Tibial nerve (tissue), 4 donors: ENCODE results near the gene AIM2. TPM values are rescaled to one million over a fixed set of nuclear protein-coding genes. Genes with fewer than 3 reads are reported as not detected.
"Not testable (repeated sequence)": the region's sequence is repeated elsewhere in the genome, so short reads cannot be mapped to it uniquely, and the experiment has no call there.

Experiments
- DNase-seq, 2 donors: peaks; one replicate each; pipeline ENCODE4 v3.0.0-alpha.2; 2019; ENCODE audit warnings: low spot score in 2 of 2
- H3K27ac ChIP-seq, 4 donors: fragments of 200-600 bp; sonication (generic) in 3 of 4; one replicate each; pipeline ENCODE4 v1.5.1; 2017 to 2019; ENCODE audit warnings: mild to moderate bottlenecking in 1 of 4
- H3K27me3 ChIP-seq, 2 donors: fragments of 200-600 bp; sonication (generic) in 1 of 2; one replicate each; pipeline versions ENCODE4 v1.5.1 to v1.6.0; 2017 to 2019
- H3K36me3 ChIP-seq, 3 donors: fragments of 200-600 bp; sonication (generic); one replicate each; pipeline ENCODE4 v1.5.1; 2018 to 2019
- H3K4me1 ChIP-seq, 4 donors: fragments of 200-600 bp; sonication (generic) in 3 of 4; one replicate each; pipeline ENCODE4 v1.5.1; 2017 to 2019
- H3K4me3 ChIP-seq, 4 donors: fragments of 200-600 bp; sonication (generic) in 3 of 4; one replicate each; pipeline ENCODE4 v1.5.1; 2017 to 2019; ENCODE audit warnings: mild to moderate bottlenecking in 1 of 4, moderate library complexity in 1 of 4
- H3K9me3 ChIP-seq, 4 donors: fragments of 200-600 bp; sonication (generic) in 3 of 4; one replicate each; pipeline ENCODE4 v1.5.1; 2017 to 2019
- EP300 ChIP-seq, 2 donors: sonication (generic); formaldehyde crosslinking; IDR thresholded peaks; one replicate each; pipeline ENCODE4 v1.6.1; 2017; ENCODE audit warnings: antibody characterized with exemption in 2 of 2, mild to moderate bottlenecking in 1 of 2
- POLR2A ChIP-seq, 2 donors: fragments of 450-650 bp; IDR thresholded peaks; one replicate each; pipeline ENCODE4 v1.6.1; 2017; ENCODE audit warnings: antibody characterized with exemption in 2 of 2, mild to moderate bottlenecking in 2 of 2, moderate library complexity in 2 of 2
- whole genome bisulfite sequencing, 2 donors: methylation state at CpG; one replicate each; pipeline ENCODE4 v1.1.5; 2018; 5-methylcytosine and 5-hydroxymethylcytosine counted together
- total RNA-seq, 4 donors: library from RNA; depleted of rRNA; stranded (reverse); fragments of >200 nt; gene quantifications; one replicate each; pipeline ENCODE4 v1.1.0, GENCODE V29; 2016
- TF ChIP-seq, protein P1 (sequence below), 5 experiments: fragments of 200-600 bp in 3 of 5; fragments of 450-650 bp in 2 of 5; sonication (generic) in 3 of 5; IDR thresholded peaks; one replicate each; pipeline ENCODE4 v1.5.1; 2016 to 2019; ENCODE audit warnings: antibody characterized with exemption in 5 of 5, mild to moderate bottlenecking in 3 of 5, moderate library complexity in 2 of 5

The AIM2 gene
- total RNA-seq, 4 donors from 2014 or later = 0.59 to 4.0 (median 1.5) TPM; not detected in 1

DNA sequence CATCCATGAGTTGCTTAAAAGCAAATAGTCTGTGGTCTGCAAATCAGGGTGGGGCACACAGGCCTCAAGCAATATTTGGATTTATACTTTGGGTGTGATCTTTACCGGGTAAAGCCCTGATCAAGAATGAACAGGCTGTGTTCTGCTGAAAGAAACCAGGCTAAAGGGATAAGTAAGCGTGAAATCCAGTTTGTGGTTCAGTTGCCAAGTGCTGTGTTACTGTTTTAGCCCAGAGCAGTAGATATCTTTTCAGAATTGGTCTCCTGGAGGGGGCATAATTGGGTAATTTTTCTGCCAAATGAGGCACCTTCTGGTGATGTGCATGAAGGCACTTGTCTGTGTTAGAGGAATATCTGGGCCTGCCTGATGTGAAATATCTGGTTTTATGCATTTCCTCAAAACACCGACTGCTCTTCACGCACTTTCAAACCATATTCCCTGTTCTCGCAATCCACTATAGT, 21.4 kb downstream of the AIM2 start:
- no peak for DNase-seq
- H3K27me3 ChIP-seq = no peaks in the 10 kb centered on the region
- 69% methylated on average over 5 of the region's 5 CpGs for whole genome bisulfite sequencing, 2 donors
- H3K9me3 ChIP-seq = no peaks in the 10 kb centered on the region
- TF ChIP-seq POLR2A (IDR thresholded peaks at IDR 0.05) (no peak), EP300 (IDR thresholded peaks at IDR 0.05) (no peak)
- TF ChIP-seq, protein P1, sequence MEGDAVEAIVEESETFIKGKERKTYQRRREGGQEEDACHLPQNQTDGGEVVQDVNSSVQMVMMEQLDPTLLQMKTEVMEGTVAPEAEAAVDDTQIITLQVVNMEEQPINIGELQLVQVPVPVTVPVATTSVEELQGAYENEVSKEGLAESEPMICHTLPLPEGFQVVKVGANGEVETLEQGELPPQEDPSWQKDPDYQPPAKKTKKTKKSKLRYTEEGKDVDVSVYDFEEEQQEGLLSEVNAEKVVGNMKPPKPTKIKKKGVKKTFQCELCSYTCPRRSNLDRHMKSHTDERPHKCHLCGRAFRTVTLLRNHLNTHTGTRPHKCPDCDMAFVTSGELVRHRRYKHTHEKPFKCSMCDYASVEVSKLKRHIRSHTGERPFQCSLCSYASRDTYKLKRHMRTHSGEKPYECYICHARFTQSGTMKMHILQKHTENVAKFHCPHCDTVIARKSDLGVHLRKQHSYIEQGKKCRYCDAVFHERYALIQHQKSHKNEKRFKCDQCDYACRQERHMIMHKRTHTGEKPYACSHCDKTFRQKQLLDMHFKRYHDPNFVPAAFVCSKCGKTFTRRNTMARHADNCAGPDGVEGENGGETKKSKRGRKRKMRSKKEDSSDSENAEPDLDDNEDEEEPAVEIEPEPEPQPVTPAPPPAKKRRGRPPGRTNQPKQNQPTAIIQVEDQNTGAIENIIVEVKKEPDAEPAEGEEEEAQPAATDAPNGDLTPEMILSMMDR (IDR thresholded peaks at IDR 0.05) = no peak
- peaks cover 0 to 29% (median 14%) of the 10 kb centered on the region in 4 donors for H3K4me1 ChIP-seq
- no peak overlapping the region for H3K4me3 ChIP-seq
- peaks cover 9 to 67% (median 12%) of the 10 kb centered on the region in 3 donors for H3K36me3 ChIP-seq
- peak overlapping the region in 1 of 4 donors; percentile 54 for H3K27ac ChIP-seq

DNA sequence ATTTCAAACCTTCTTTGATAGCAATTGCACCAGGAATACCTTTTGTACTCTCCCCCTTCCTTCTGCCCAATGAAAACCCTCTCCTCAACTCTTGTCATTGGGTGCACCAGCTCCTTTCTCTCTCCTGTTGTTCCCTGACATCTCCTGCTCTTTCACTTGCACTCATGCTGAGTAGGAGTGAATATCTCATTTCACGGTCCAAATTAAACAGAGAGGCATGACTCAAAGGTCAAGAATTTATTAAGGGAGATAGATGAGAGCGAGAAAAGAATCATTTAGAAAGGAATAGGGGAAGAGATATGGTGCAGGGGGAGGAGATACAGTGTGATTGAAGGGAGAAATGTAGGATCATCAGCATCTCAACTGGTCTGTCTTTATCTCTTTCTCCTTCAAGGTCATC, 22.1 kb downstream of the AIM2 start:
- Histone ChIP-seq H3K27ac (no peak overlapping the region), H3K27me3 (no peaks in the 10 kb centered on the region), H3K9me3 (no peaks in the 10 kb centered on the region), H3K36me3 (peaks cover 9 to 75% (median 12%) of the 10 kb centered on the region in 3 donors), H3K4me3 (no peak overlapping the region), H3K4me1 (peaks cover 0 to 29% (median 14%) of the 10 kb centered on the region in 4 donors)
- TF ChIP-seq POLR2A (IDR thresholded peaks at IDR 0.05) (no peak), EP300 (IDR thresholded peaks at IDR 0.05) (no peak)
- TF ChIP-seq, protein P1 (IDR thresholded peaks at IDR 0.05) = no peak
- no peak for DNase-seq
- 26 to 29% methylated on average over 2 of the region's 2 CpGs for WGBS, 2 donors

DNA sequence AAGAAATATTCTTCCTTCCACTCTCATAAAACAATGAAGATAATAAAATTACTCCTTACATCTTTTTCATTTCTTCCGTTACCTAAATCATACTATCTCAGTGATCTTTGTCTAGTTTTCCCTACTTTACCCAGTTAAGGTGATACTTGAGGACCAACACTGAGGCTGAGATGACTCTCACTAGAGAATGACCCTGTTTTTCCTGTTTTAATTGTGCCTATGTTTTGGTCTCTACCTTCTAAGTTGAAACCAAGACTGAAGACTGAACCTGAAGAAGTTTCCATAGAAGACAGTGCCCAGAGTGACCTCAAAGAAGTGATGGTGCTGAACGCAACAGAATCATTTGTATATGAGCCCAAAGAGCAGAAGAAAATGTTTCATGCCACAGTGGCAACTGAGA, 25.1 kb downstream of the AIM2 start:
- Histone ChIP-seq H3K27me3 (no peaks in the 10 kb centered on the region), H3K4me1 (peaks cover 0 to 29% (median 14%) of the 10 kb centered on the region in 4 donors), H3K9me3 (no peaks in the 10 kb centered on the region), H3K4me3 (no peak overlapping the region), H3K27ac (no peak overlapping the region), H3K36me3 (peaks cover 9 to 86% (median 15%) of the 10 kb centered on the region in 3 donors)
- DNase-seq = no peak
- WGBS, 2 donors = 96% methylated on average over 2 of the region's 2 CpGs
- no peak for TF ChIP-seq POLR2A (IDR thresholded peaks at IDR 0.05)
- TF ChIP-seq, protein P1 (IDR thresholded peaks at IDR 0.05) = no peak
- TF ChIP-seq EP300 (IDR thresholded peaks at IDR 0.05) = no peak

DNA sequence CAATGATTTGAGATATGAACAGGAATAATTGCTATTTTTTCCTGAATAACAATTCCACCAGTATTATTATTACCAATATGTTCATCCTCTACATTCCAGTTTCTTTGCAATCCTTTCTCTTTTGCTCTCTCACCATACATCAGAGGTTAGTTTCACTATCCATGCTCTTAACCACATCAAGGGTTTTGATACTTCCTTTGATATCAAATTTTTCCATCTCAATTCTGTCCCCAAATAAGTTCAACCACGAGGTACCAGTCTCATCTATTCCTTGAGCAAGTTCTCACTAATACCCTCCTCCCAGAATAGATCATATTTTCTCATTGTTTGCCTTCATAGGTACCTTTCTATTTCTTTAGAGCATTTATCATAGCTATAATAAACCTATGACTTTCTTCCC, 30.1 kb downstream of the AIM2 start:
- not testable (repeated sequence) for H3K9me3 ChIP-seq, H3K27ac ChIP-seq, H3K27me3 ChIP-seq, H3K4me1 ChIP-seq, DNase-seq, H3K4me3 ChIP-seq
- 76 to 85% methylated on average over 1 of the region's 1 CpG for WGBS, 2 donors
- H3K36me3 ChIP-seq = peaks cover 0 to 66% (median 9%) of the 10 kb centered on the region in 3 donors

DNA sequence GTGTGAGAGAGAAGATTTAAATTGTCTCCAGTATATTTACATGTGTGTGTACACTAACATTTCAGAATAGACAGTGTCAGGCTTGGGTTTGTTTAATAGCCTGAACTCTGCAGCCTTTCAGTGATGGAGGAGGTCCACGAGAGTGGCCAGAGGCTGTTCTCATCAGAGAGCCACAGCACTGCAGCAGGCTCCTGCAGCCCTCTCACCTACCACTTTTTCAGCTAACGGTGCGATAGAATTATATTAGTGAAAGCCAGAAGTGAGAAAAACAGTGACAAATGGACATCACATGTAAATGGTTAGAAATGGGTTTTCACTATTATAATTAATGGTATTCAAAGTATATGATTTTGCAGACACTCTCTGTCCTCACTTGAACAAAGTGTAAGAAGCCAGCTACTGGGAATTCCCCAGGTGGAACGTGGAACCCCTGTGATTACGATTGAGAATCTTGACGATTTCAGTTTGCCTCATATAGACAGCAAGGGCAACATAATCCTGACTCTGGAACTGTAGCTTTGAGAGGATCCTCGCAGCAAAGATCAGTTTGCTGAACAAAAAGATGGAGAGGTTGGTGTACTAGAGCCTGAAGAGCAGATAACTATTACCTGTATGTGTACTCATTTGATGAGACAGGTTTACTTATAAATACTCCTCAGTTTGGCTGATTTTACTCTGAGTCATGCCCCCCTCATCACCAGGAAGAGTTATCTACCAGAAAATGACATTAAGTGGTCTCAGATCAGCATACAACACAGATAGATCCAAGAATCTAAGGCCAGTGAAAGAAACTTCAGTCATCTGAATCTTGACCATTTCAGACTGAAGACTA, 35.5 kb downstream of the AIM2 start:
- TF ChIP-seq, protein P1 (IDR thresholded peaks at IDR 0.05) = no peak
- TF ChIP-seq POLR2A (IDR thresholded peaks at IDR 0.05) = no peak
- TF ChIP-seq EP300 (IDR thresholded peaks at IDR 0.05) = no peak
- H3K36me3 ChIP-seq = peaks cover 0 to 77% (median 9%) of the 10 kb centered on the region in 3 donors
- 89 to 94% methylated on average over 7 of the region's 7 CpGs for WGBS, 2 donors
- peaks cover 0 to 5% (median 0%) of the 10 kb centered on the region in 4 donors for H3K4me1 ChIP-seq
- H3K4me3 ChIP-seq = no peak overlapping the region
- no peak for DNase-seq
- H3K27ac ChIP-seq = no peak overlapping the region
- no peaks in the 10 kb centered on the region for H3K27me3 ChIP-seq
- H3K9me3 ChIP-seq = no peaks in the 10 kb centered on the region
